IMR-90 (cell line): ENCODE measurements around the gene SLC6A20.

Source experiments
- BHLHE40 ChIP-seq: fragments of 150-350 bp; IDR thresholded peaks from 2 replicates; pipeline ENCODE4 v1.6.1; 2016; ENCODE audit warnings: mild to moderate bottlenecking, low read depth, low read length
- CEBPB ChIP-seq: IDR thresholded peaks from 2 replicates; pipeline ENCODE4 v1.6.1; 2012; ENCODE audit warnings: low read depth, low read length, improper control_type of control experiment
- FOS ChIP-seq: fragments of 150-350 bp; IDR thresholded peaks from 2 replicates; pipeline ENCODE4 v1.6.1; 2016; ENCODE audit warnings: low read depth, low read length
- MAFK ChIP-seq: IDR thresholded peaks from 2 replicates; pipeline ENCODE4 v1.6.1; 2012; ENCODE audit warnings: low read depth, low read length, improper control_type of control experiment
- MXI1 ChIP-seq: IDR thresholded peaks from 2 replicates; pipeline ENCODE4 v1.6.1; 2012; ENCODE audit warnings: low read depth, mild to moderate bottlenecking, low read length, moderate library complexity, borderline replicate concordance
- POLR2A ChIP-seq: IDR thresholded peaks from 2 replicates; pipeline ENCODE4 v1.6.1; 2012; ENCODE audit warnings: mild to moderate bottlenecking, low read depth, low read length
- RAD21 ChIP-seq: IDR thresholded peaks from 2 replicates; pipeline ENCODE4 v1.6.1; 2012; ENCODE audit warnings: low read length, improper control_type of control experiment
- SMC3 ChIP-seq: fragments of 150-350 bp; IDR thresholded peaks from 2 replicates; pipeline ENCODE4 v1.6.1; 2016; ENCODE audit warnings: low read depth, mild to moderate bottlenecking, antibody characterized with exemption, low read length, moderate library complexity
- TF ChIP-seq, protein P1 (sequence below): conservative IDR thresholded peaks from 2 replicates; pipeline ENCODE4 v1.5.1; 2012; ENCODE audit warnings: mild to moderate bottlenecking, low read depth, low read length, improper control_type of control experiment

GRCh38 chr3:45785605-45786150, 10.7 kb downstream of the SLC6A20 start:
- TF ChIP-seq, protein P1, sequence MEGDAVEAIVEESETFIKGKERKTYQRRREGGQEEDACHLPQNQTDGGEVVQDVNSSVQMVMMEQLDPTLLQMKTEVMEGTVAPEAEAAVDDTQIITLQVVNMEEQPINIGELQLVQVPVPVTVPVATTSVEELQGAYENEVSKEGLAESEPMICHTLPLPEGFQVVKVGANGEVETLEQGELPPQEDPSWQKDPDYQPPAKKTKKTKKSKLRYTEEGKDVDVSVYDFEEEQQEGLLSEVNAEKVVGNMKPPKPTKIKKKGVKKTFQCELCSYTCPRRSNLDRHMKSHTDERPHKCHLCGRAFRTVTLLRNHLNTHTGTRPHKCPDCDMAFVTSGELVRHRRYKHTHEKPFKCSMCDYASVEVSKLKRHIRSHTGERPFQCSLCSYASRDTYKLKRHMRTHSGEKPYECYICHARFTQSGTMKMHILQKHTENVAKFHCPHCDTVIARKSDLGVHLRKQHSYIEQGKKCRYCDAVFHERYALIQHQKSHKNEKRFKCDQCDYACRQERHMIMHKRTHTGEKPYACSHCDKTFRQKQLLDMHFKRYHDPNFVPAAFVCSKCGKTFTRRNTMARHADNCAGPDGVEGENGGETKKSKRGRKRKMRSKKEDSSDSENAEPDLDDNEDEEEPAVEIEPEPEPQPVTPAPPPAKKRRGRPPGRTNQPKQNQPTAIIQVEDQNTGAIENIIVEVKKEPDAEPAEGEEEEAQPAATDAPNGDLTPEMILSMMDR: no peak
- TF ChIP-seq CEBPB (no peak), FOS (no peak), BHLHE40 (no peak), MAFK (no peak), MXI1 (no peak), POLR2A (no peak), SMC3 (no peak), RAD21 (no peak)
